GM18505 (cell line): ENCODE data around the gene GRIK4.

Experiments
- ATAC-seq: cut with Tn5 transposase; IDR thresholded peaks from one replicate; pipeline ENCODE4 v1.9.1; 2021; ENCODE audit not compliant: unreplicated experiment
- POLR2A ChIP-seq: IDR thresholded peaks from 4 replicates; pipeline ENCODE4 v1.6.1; 2011; ENCODE audit warnings: borderline replicate concordance; ENCODE audit not compliant: insufficient read depth, insufficient read length; ENCODE audit errors: extremely low read depth

GRIK4 gene

DNA sequence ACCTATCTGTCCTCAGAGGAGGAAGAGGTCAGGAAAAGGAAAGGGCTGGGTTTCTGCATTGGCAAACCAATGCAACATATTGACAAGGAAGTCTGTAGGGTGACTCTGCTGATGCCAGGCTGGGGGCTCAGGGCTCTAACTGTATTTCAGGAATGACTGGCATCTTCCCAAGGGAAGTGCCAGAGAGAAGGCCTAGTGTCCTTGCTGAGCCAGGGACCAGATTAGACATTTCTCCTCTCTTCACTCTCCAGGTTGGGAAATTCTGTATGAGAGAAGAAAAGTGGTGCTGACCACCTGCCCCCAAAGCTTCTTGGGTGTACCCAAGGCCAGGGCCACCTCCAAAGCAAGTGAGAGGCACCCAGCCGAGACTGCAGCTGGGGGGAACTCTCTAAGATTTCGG lies 27.2 kb downstream of the GRIK4 start:
- no peak for ATAC-seq
- no peak for TF ChIP-seq POLR2A

DNA sequence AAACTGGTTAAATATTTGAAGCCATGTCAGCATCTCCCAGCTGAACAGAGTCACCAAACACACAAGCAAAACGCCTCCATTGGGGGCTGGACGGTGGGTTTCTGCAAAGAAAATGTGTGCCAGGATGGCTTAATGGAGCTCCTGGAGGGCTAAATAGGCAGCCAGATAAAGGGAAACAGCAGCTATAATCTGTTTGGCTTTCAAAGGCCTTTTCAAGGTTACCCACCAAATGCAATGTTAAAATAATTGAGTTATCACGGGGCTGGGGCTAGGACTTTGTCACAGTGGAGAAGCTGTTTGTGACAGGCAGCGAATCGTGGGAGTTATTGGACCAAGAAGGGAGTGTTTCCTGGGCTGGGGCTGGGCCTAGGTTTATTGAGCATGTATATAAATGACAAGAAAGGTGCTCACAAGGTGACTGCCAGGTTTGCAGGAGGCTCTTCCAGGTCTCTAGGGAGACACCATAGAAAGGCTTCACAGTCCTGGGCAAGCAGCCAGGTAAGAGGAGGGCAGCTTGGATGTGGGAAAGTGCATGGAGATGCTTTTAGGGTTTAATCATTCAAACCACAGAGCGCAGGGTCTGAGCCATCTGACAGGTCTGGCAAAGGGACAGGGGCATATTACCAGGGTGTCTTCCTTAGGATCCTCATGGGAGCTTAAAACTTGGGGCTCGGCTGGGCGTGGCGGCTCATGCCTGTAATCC lies 28.3 kb downstream of the GRIK4 start:
- TF ChIP-seq POLR2A, result no peak

DNA sequence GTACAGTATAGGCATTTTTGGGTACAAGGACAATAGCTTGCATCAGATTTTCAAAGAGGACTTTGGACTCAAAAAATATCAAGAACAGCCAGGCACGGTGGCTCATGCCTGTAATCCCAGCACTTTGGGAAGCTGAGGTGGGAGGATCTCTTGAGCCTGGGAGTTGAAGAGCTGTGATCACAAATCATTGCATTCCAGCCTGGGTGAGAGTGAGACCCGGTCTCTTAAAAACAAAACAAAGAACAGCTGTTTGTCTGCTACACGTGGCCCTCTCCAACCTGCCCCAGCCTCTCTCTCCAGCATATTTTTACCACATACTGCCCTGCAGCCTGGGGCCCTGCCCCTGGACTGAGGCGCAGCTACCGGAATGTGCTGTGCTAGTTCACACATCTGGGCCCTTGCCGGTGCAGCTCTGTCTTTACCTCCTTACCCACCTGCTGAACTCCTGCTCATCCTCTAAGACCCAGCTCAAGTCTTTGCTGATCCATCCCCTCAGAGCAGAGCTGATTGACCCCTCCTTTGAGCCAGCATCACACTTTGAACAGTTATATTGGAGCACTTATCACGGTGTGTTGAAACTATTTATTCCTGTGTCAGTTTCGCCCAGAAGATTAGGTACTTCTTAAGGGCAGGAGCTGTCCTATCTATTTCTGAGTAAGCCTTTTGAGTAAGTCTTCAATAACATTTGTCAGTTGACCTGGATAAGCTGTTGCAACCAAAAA lies 29.4 kb downstream of the GRIK4 start:
- no peak for ATAC-seq
- TF ChIP-seq POLR2A, result no peak

More for the DNA sequence above, 28.3 kb downstream of the GRIK4 start:
- no peak for ATAC-seq

DNA sequence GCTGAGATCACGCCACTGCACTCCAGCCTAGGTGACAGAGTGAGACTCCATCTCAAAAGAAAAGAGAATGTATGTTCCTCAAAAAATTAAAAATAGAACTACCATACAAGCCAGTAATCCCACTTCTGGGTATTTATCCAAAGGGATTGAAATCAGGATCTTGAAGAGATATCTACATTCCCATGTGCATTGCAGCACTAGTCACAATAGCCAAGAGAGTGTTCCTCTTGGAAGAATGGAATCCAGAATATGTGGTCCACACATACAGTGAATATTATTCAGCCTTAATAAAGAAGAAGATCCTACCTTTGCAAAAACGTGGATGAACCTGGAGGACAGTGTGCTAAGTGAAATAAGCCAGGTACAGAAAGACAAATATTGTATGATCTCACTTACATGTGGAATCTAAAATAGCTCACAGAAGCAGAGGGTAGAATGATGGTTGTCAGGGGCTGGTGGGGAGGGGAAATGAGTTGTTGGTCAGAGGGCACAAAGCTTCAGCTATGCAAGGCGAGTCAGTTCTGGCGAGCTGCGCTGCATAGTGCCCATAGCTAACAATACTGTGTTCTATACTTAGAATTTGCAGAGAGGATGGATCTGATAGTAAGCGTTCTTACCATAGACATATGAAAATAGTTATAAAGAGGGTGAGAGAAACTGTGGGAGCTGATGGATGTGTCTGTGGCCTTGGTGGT lies 32.1 kb downstream of the GRIK4 start:
- no peak for TF ChIP-seq POLR2A
- ATAC-seq, result no peak

DNA sequence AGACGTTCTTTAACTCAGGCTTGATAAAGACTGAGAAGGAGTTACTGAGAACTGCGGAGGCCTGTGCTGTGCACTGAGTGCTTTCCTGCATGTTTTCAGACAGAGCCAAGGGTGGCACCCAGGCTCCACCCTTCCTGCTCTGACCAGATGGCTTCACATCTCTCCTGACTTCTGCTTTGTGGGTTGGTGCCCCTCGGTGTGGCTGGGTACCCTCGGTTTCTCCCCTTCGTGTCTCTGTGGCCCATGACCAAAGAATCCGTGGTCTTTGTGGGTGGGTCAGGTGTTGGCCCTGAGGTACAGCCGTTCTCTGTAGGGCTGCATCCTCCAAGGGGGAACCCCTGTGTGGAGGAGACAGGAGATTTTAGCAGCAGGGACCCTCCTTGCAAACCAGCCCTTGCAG lies 34.3 kb downstream of the GRIK4 start:
- ATAC-seq, result no peak
- TF ChIP-seq POLR2A, result no peak

DNA sequence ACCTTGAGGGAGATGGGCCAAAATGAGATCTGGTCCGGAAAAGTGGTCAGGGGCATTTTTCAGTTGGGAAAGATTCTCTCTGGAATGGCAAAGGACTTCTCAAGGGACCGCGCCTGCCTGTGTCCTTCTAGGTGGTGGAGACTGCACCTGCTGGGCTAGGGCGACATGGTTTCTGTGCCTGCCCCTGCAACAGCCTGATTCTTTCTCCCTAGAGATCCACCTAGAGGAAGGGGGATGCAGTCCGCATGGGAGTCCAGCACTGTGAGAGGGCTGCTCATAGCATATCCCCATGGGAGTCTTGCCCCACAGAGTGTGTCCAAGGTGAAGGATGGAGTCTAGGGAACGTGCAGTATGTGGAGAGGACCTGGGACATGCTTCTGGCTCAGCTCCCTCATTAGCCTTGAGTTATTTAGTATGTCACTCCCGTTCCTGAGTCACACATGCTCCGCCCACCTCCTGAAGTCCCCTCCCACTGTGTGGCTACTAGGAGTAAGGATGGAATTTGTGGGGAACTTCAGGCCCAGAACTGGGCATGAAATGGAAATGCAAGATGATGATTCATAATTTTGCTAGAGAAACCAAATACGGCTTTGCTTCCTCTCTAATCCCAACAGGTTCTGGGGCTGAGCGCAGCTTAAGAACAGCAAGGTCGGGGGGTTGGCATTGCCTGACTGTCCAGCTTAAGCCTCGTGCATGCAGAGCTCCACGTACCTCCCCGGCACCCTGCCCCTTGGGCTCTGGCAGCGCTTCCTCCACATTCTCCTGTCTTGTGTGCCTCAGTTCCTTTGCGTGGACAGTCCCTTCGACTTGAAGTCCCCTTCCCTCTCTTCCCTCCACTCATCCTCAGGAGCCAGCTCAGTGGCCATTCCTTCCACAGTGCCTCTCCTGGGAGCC lies 35.0 kb downstream of the GRIK4 start:
- TF ChIP-seq POLR2A, result no peak
- no peak for ATAC-seq

DNA sequence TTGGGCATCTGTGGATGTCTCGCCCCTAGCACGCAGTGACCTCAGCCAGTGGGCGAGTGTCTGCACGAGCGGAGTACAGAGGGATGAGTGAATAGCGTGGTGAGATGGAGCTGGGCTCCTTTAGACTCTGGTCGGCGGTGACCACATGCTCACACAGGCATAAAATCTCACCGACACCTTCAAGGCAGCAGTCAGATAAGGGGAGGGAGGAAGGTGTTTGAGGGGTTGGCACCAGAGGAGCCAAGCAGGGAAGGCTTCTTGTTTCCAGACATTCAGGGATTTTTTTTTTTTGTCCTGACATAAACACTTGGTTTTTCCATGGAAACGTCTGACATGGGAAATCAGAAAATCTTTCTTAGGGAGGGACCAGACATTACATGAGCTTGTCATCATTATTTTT lies 35.8 kb downstream of the GRIK4 start:
- no peak for ATAC-seq
- TF ChIP-seq POLR2A, result no peak

DNA sequence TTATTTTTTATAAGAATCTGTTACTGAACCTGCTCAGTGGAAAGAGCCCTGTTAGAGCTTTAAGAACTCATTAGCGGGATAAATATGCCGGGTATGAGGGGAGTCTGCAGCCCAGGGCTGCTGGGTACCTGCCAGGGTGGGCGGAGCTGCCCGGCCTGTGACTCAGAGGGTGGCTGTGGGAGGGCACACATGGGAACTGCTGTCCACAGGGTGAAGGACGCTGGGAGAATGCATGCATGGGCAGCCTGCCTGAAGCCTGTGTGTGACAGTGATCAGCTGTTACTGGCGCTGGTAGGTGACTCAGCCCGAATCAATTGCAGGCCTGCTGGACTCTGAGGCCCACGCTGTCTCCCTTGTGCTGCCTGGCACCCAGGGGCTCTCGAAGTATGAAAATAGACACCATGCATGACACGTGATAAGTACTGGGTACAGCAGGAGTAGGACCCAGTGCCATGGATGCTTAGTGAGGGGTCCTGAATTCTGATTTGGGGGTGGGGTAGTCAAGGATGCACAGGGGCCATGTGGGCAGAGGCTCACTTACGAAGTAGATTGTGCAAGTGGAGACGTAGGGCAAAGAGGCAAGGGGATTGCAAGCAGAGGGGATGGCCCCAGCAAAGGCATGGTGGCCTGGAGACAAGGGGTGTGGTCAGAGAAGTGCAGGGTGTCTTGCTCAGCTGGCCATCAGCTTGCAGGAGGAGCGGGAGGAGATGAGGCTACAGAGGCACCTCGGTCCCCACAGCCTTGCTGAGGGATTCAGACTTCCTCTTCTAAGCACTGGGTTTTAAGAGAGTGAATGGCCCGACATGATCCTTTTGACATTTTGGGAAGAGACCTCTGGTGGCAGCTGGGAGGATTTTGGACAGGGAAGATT lies 36.5 kb downstream of the GRIK4 start:
- TF ChIP-seq POLR2A, result no peak
- ATAC-seq, result no peak

DNA sequence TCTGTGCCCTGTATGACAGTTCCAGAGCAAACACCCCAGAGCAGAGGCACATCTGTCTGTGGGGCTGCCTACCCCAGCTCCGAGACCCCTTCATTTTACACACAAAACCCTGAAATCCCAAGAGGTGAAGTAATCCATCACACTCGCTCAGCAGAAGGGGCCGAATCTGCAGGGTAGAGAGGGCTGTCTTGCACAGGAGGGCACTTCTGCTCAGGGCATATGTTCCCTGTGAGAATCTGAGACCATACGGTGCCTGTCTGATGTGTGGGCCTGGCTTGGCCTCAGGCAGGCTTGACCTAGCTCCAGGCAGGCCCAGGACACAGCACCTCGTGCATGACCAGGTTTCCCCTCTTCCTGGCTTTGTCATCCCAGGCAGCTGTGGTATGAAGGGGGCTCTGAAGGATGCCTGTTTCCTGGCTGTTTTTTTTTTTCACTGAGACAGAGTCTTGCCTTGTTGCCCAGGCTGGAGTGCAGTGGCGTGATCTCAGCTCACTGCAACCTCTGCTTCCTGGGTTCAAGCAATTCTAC lies 37.2 kb downstream of the GRIK4 start:
- ATAC-seq, result no peak
- TF ChIP-seq POLR2A, result no peak

DNA sequence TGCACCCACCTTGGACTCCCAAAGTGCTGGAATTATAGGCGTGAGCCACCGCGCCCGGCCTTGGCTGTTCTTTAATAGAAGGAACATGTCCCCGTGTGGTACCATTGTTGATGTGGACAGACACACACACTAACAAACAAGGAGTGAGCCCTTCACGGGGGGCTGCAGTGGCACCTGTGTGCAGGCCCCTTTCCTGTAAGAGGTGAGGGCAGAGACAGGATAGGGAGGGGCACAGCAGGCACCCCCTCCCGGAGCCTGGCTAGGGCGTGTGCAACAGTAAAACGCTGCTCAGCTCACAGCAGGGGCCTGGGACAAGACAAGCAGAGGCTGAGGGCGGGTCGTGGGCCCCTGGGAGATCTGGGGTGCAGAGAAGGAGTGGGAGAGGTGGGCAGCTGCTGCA lies 37.8 kb downstream of the GRIK4 start:
- ATAC-seq, result no peak
- no peak for TF ChIP-seq POLR2A

DNA sequence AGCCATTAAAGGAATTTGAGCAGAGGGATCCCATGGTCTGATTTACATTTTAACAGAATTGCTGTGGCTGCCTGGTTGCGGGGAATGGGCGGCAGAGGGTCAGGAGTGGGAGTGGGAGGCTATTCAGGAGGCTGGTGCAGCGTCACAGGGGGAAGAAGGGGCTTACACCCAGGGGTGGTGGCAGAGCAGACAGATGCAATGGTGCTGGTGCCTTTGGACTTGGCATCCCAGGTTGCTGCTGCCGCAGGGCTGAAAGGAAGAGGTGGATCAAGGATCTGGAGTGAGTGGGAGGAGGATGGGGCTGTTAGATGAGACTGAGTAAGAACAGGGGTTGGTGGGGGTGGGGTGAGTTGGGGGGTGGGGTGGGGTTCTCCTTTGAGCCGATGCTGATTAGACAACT lies 38.5 kb downstream of the GRIK4 start:
- ATAC-seq, result no peak
- no peak for TF ChIP-seq POLR2A

DNA sequence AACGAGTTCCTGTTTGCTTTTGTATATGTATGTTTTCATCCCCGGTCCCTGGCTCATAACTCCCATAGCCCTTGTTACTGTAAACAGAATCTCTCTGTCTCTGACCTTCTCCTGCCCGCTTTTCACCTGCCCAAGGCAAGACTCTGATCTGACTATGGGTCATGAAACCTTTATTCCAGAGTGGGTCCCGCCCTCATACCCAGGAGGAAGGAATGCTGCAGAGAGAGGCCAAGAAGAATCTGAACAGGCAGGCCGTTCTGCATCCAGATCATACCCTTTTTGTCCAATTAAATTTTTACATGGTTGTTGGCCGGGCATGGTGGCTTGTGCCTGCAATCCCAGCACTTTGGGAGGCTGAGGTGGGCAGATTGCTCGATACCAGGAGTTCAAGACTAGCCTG lies 39.6 kb downstream of the GRIK4 start:
- TF ChIP-seq POLR2A, result no peak
- no peak for ATAC-seq
